Mesenchymal stem cell (in vitro differentiated cells and primary cell): ENCODE results near the gene INPP5D.
"Not testable (repeated sequence)": the region's sequence is repeated elsewhere in the genome, so short reads cannot be mapped to it uniquely, and the experiment has no call there.

ENCODE experiments used
- DNase-seq: peaks from one replicate; pipeline ENCODE4 v3.0.0-alpha.2; 2013
- H2AFZ ChIP-seq: one replicate; pipeline ENCODE4 v1.6.1; 2013; ENCODE audit warnings: low read depth, mild to moderate bottlenecking, control low read depth, inconsistent platforms, low read length, moderate library complexity
- H2AK5ac ChIP-seq: 2 replicates; pipeline ENCODE4 v1.6.1; 2013; ENCODE audit warnings: low read length, moderate library complexity, mild to moderate bottlenecking, inconsistent platforms; ENCODE audit not compliant: severe bottlenecking
- H2BK120ac ChIP-seq: one replicate; pipeline ENCODE4 v1.6.1; 2013; ENCODE audit warnings: low read depth, mild to moderate bottlenecking, inconsistent platforms, low read length, moderate library complexity
- H2BK12ac ChIP-seq, 2 experiments: one replicate each; pipeline ENCODE4 v1.6.1; 2013; ENCODE audit warnings: inconsistent platforms in 2 of 2, low read length in 2 of 2, mild to moderate bottlenecking in 2 of 2, moderate library complexity in 2 of 2, control low read depth in 1 of 2
- H2BK15ac ChIP-seq: one replicate; pipeline ENCODE4 v1.6.1; 2013; ENCODE audit warnings: mild to moderate bottlenecking, low read depth, inconsistent platforms; ENCODE audit not compliant: poor library complexity, severe bottlenecking
- H2BK5ac ChIP-seq: 2 replicates; pipeline ENCODE4 v1.6.1; 2013; ENCODE audit warnings: low read depth, mild to moderate bottlenecking, low read length, control low read depth, inconsistent platforms; ENCODE audit not compliant: poor library complexity, severe bottlenecking
- H3K14ac ChIP-seq, 2 experiments: one replicate each; pipeline ENCODE4 v1.6.1; 2013; ENCODE audit warnings: inconsistent platforms in 2 of 2, low read length in 2 of 2, control low read depth in 1 of 2, mild to moderate bottlenecking in 1 of 2, moderate library complexity in 1 of 2
- H3K18ac ChIP-seq, 2 experiments: one replicate each; pipeline ENCODE4 v1.6.1; 2013; ENCODE audit warnings: inconsistent platforms in 2 of 2, low read length in 2 of 2, control low read depth in 1 of 2, low read depth in 1 of 2, mild to moderate bottlenecking in 1 of 2
- H3K23ac ChIP-seq, 2 experiments: one replicate each; pipeline ENCODE4 v1.6.1; 2013; ENCODE audit warnings: inconsistent platforms in 2 of 2, low read length in 2 of 2, mild to moderate bottlenecking in 2 of 2, moderate library complexity in 2 of 2, control low read depth in 1 of 2
- H3K27ac ChIP-seq: 2 replicates; pipeline ENCODE4 v1.5.1; 2013; ENCODE audit warnings: mild to moderate bottlenecking, moderate library complexity, low read length, control low read depth, inconsistent platforms; ENCODE audit not compliant: poor library complexity, severe bottlenecking
- H3K27me3 ChIP-seq, 2 experiments: 2 replicates each; pipeline versions ENCODE4 v1.6.1 to v1.7.0; 2013; ENCODE audit warnings: low read length in 2 of 2, mild to moderate bottlenecking in 2 of 2, moderate library complexity in 2 of 2, control low read depth in 1 of 2, inconsistent platforms in 1 of 2; ENCODE audit not compliant: control insufficient read depth in 1 of 2, insufficient read depth in 1 of 2
- H3K36me3 ChIP-seq, 2 experiments: 2 replicates each; pipeline versions ENCODE4 v1.6.1 to v1.7.0; 2013; ENCODE audit warnings: low read length in 2 of 2, control low read depth in 1 of 2, inconsistent platforms in 1 of 2, low read depth in 1 of 2, mild to moderate bottlenecking in 1 of 2; ENCODE audit not compliant: insufficient read depth in 2 of 2, control insufficient read depth in 1 of 2
- H3K4ac ChIP-seq, 2 experiments: one replicate each; pipeline ENCODE4 v1.6.1; 2013; ENCODE audit warnings: inconsistent platforms in 2 of 2, low read length in 2 of 2, mild to moderate bottlenecking in 2 of 2, moderate library complexity in 2 of 2, control low read depth in 1 of 2, low read depth in 1 of 2
- H3K4me1 ChIP-seq: 2 replicates; pipeline ENCODE4 v1.6.1; 2013; ENCODE audit warnings: low read depth, low read length, control low read depth; ENCODE audit not compliant: control insufficient read depth, insufficient read depth
- H3K4me2 ChIP-seq: 2 replicates; pipeline ENCODE4 v1.6.1; 2013; ENCODE audit warnings: low read length, mild to moderate bottlenecking, inconsistent platforms; ENCODE audit not compliant: poor library complexity, severe bottlenecking
- H3K4me3 ChIP-seq, 2 experiments: 2 replicates each; pipeline versions ENCODE4 v1.5.1 to v1.7.0; 2013; ENCODE audit warnings: low read length in 2 of 2, mild to moderate bottlenecking in 2 of 2, control low read depth in 1 of 2, low read depth in 1 of 2; ENCODE audit not compliant: insufficient read depth in 1 of 2
- H3K79me1 ChIP-seq: replicated peaks from 2 replicates; pipeline ENCODE4 v1.6.1; 2013; ENCODE audit warnings: mild to moderate bottlenecking, control low read depth, low read length, inconsistent platforms; ENCODE audit not compliant: poor library complexity, severe bottlenecking
- H3K9ac ChIP-seq: 2 replicates; pipeline ENCODE4 v1.7.0; 2013; ENCODE audit warnings: mild to moderate bottlenecking, low read length, moderate library complexity
- H3K9me3 ChIP-seq: 2 replicates; pipeline ENCODE4 v1.7.0; 2013; ENCODE audit warnings: mild to moderate bottlenecking, low read length; ENCODE audit not compliant: control insufficient read depth
- H4K8ac ChIP-seq: one replicate; pipeline ENCODE4 v1.6.1; 2013; ENCODE audit warnings: inconsistent platforms, mild to moderate bottlenecking, low read length, moderate library complexity
- H4K91ac ChIP-seq: one replicate; pipeline ENCODE4 v1.6.1; 2013; ENCODE audit warnings: mild to moderate bottlenecking, low read length, inconsistent platforms
- WGBS: methylation state at CpG from one replicate; pipeline ENCODE4 v1.1.7; 2013; ENCODE audit warnings: mixed read lengths; 5-methylcytosine and 5-hydroxymethylcytosine counted together

The INPP5D gene

GRCh38 chr2:233063976-233064411 is 3.9 kb downstream of the INPP5D start:
- H3K18ac ChIP-seq, result no peak overlapping the region
- WGBS, result 94% methylated on average over 9 of the region's 9 CpGs
- H3K36me3 ChIP-seq, result no peaks in the 10 kb centered on the region
- H3K27me3 ChIP-seq, result peaks cover 5 to 16% of the 10 kb centered on the region in 2 experiments
- H2AFZ ChIP-seq, result no peak overlapping the region
- H3K79me1 ChIP-seq, result no peaks in the 10 kb centered on the region
- no peak overlapping the region for H4K8ac ChIP-seq
- H3K4ac ChIP-seq, result peak overlapping the region in 1 of 2 experiments; percentile 13
- H3K23ac ChIP-seq, result no peak overlapping the region
- no peak overlapping the region for H3K4me2 ChIP-seq
- no peak overlapping the region for H2BK5ac ChIP-seq
- no peak overlapping the region for H2AK5ac ChIP-seq
- H3K4me1 ChIP-seq, result peaks cover 4% of the 10 kb centered on the region
- H3K9me3 ChIP-seq, result no peaks in the 10 kb centered on the region
- no peak overlapping the region for H3K4me3 ChIP-seq
- H4K91ac ChIP-seq, result no peak overlapping the region
- no peak overlapping the region for H2BK15ac ChIP-seq
- no peak overlapping the region for H3K9ac ChIP-seq
- H3K27ac ChIP-seq, result no peak overlapping the region
- H3K14ac ChIP-seq, result peak overlapping the region in 1 of 2 experiments; percentile 9
- no peak overlapping the region for H2BK120ac ChIP-seq
- no peak overlapping the region for H2BK12ac ChIP-seq
- DNase-seq, result no peak

GRCh38 chr2:233064530-233065199 is 4.5 kb downstream of the INPP5D start:
- H3K9ac ChIP-seq, result no peak overlapping the region
- H3K4me1 ChIP-seq, result peaks cover 4% of the 10 kb centered on the region
- no peak overlapping the region for H3K14ac ChIP-seq
- no peaks in the 10 kb centered on the region for H3K36me3 ChIP-seq
- no peak overlapping the region for H4K91ac ChIP-seq
- H3K18ac ChIP-seq, result no peak overlapping the region
- H4K8ac ChIP-seq, result no peak overlapping the region
- H3K23ac ChIP-seq, result no peak overlapping the region
- no peak overlapping the region for H3K27ac ChIP-seq
- no peak overlapping the region for H2BK15ac ChIP-seq
- H2BK5ac ChIP-seq, result no peak overlapping the region
- no peak overlapping the region for H2BK120ac ChIP-seq
- no peak for DNase-seq
- no peak overlapping the region for H2BK12ac ChIP-seq
- no peak overlapping the region for H2AFZ ChIP-seq
- no peaks in the 10 kb centered on the region for H3K79me1 ChIP-seq
- no peak overlapping the region for H2AK5ac ChIP-seq
- H3K4me3 ChIP-seq, result no peak overlapping the region
- no peaks in the 10 kb centered on the region for H3K9me3 ChIP-seq
- no peak overlapping the region for H3K4ac ChIP-seq
- 88% methylated on average over 15 of the region's 16 CpGs for WGBS
- H3K27me3 ChIP-seq, result peaks cover 6 to 21% of the 10 kb centered on the region in 2 experiments
- no peak overlapping the region for H3K4me2 ChIP-seq

GRCh38 chr2:233065200-233065589 is 5.1 kb downstream of the INPP5D start:
- peaks cover 6 to 24% of the 10 kb centered on the region in 2 experiments for H3K27me3 ChIP-seq
- H4K91ac ChIP-seq, H3K4ac ChIP-seq, H3K18ac ChIP-seq, H3K36me3 ChIP-seq, H3K9ac ChIP-seq, H2BK120ac ChIP-seq, H3K4me3 ChIP-seq, H3K79me1 ChIP-seq, H2AK5ac ChIP-seq, H3K23ac ChIP-seq, H3K9me3 ChIP-seq, H2AFZ ChIP-seq, H4K8ac ChIP-seq, H2BK12ac ChIP-seq, H3K4me2 ChIP-seq, H3K4me1 ChIP-seq, H3K27ac ChIP-seq, H3K14ac ChIP-seq, DNase-seq, H2BK15ac ChIP-seq, H2BK5ac ChIP-seq: not testable (repeated sequence)
- 92% methylated on average over 4 of the region's 4 CpGs for WGBS

GRCh38 chr2:233065954-233066470 is 5.9 kb downstream of the INPP5D start:
- Histone ChIP-seq H3K4ac (no peak overlapping the region), H3K4me3 (no peak overlapping the region), H4K8ac (no peak overlapping the region), H4K91ac (no peak overlapping the region), H2BK120ac (no peak overlapping the region), H3K27ac (no peak overlapping the region), H3K4me1 (peaks cover 4% of the 10 kb centered on the region), H3K36me3 (no peaks in the 10 kb centered on the region), H3K27me3 (peaks cover 6 to 24% of the 10 kb centered on the region in 2 experiments), H2BK12ac (no peak overlapping the region), H3K4me2 (no peak overlapping the region), H3K14ac (no peak overlapping the region), H3K9me3 (no peaks in the 10 kb centered on the region), H3K79me1 (no peaks in the 10 kb centered on the region), H3K18ac (no peak overlapping the region), H2AK5ac (no peak overlapping the region), H2AFZ (no peak overlapping the region), H2BK15ac (no peak overlapping the region), H2BK5ac (no peak overlapping the region), H3K23ac (no peak overlapping the region), H3K9ac (no peak overlapping the region)
- WGBS, result 96% methylated on average over 9 of the region's 9 CpGs
- no peak for DNase-seq
